GM15510 (cell line): Measurements from ENCODE around the gene NDNF.

Experiments used
- POLR2A ChIP-seq: IDR thresholded peaks from 3 replicates; pipeline ENCODE4 v1.6.1; 2011; ENCODE audit warnings: borderline replicate concordance; ENCODE audit not compliant: insufficient read length; ENCODE audit errors: extremely low read depth

NDNF gene

GRCh38 chr4:121003863-121004262 is 68.5 kb downstream of the NDNF start:
- no peak for TF ChIP-seq POLR2A

GRCh38 chr4:120995266-120996010 is 76.9 kb downstream of the NDNF start:
- TF ChIP-seq POLR2A, result no peak

GRCh38 chr4:120994521-120994920 is 77.8 kb downstream of the NDNF start:
- TF ChIP-seq POLR2A, result no peak

- TF ChIP-seq POLR2A, result no peak
Observed at GRCh38 chr4:120991885-120992284, 80.5 kb downstream of the NDNF start.

GRCh38 chr4:120990246-120990645 is 82.1 kb downstream of the NDNF start:
- no peak for TF ChIP-seq POLR2A
